Duodenal mucosa (tissue), 2 donors: Measurements from ENCODE around the gene UBAC2.

ENCODE experiments used
- H3K27ac ChIP-seq: one replicate; pipeline ENCODE4 v1.7.0; 2013; ENCODE audit warnings: low read depth, low read length
- H3K27me3 ChIP-seq, 2 donors: one replicate each; pipeline ENCODE4 v1.7.0; 2013; ENCODE audit warnings: low read length in 2 of 2, control low read depth in 1 of 2; ENCODE audit not compliant: insufficient read depth in 2 of 2, control insufficient read depth in 1 of 2
- H3K36me3 ChIP-seq, 2 donors: one replicate each; pipeline ENCODE4 v1.7.0; 2013; ENCODE audit warnings: low read length in 2 of 2, control low read depth in 1 of 2; ENCODE audit not compliant: insufficient read depth in 2 of 2, control insufficient read depth in 1 of 2
- H3K4me1 ChIP-seq, 2 donors: one replicate each; pipeline ENCODE4 v1.7.0; 2013; ENCODE audit warnings: low read length in 2 of 2, control low read depth in 1 of 2; ENCODE audit not compliant: insufficient read depth in 2 of 2, control insufficient read depth in 1 of 2
- H3K4me3 ChIP-seq, 2 donors: one replicate each; pipeline ENCODE4 v1.7.0; 2013; ENCODE audit warnings: low read length in 2 of 2, low read depth in 1 of 2
- H3K9ac ChIP-seq, 2 donors: one replicate each; pipeline ENCODE4 v1.7.0; 2013; ENCODE audit warnings: low read length in 2 of 2, low read depth in 1 of 2
- H3K9me3 ChIP-seq, 2 donors: one replicate each; pipeline ENCODE4 v1.7.0; 2013; ENCODE audit warnings: low read length in 2 of 2, control low read depth in 1 of 2; ENCODE audit not compliant: control insufficient read depth in 1 of 2

The UBAC2 gene, protein sequence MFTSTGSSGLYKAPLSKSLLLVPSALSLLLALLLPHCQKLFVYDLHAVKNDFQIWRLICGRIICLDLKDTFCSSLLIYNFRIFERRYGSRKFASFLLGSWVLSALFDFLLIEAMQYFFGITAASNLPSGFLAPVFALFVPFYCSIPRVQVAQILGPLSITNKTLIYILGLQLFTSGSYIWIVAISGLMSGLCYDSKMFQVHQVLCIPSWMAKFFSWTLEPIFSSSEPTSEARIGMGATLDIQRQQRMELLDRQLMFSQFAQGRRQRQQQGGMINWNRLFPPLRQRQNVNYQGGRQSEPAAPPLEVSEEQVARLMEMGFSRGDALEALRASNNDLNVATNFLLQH

DNA sequence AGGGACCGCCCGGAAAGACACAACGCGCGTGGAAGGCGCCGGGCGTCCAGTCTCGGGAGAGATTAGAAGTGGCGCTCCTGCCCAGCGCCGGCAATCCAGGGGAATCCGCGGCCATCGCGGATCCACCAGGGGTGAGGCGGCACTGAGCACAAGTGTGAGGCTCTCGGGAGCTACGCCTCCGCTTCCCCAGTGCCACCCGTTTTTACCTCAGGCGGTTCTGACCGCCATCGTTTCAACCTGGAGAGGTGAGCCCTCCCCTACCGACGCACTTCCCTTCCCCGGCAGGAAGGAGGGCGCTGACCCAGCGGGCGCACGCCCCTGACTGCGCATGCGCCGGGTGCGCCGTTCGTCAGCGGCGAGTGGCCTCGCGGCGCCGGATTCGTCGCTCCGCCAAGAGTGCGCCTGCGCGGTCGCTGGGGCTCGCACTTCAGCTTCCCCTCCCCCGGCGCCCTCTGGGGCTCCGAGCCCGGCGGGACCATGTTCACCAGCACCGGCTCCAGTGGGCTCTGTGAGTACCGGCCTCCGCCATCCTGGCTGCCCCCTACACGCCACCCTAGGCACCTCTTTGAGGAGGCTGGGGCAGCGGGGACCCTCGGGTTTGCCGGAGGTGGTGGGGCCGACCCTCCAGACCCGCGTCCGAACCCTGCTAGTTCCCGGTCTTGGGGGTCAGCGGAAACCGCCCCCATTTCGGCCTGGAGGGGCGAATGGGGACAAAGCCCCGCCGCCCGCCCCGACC lies at the start of gene UBAC2:
TSS of gene UBAC2 (plus strand) at position 423 of the 736 bp plus-strand sequence. CDS start at position 478, 55 bp downstream.
- peak within 1 kb of the TSS; percentile 81 to 91 for H3K4me3 ChIP-seq
- peak within 1 kb of the TSS; percentile 98 for H3K27ac ChIP-seq
- H3K9ac ChIP-seq = peak within 1 kb of the TSS; percentile 96
- peaks cover 34 to 45% of the 10 kb centered on the region in 2 donors for H3K4me1 ChIP-seq
- peaks cover 0 to 2% of the 10 kb centered on the region in 2 donors for H3K36me3 ChIP-seq
- no peaks in the 10 kb centered on the region for H3K9me3 ChIP-seq
- peaks cover 0 to 3% of the 10 kb centered on the region in 2 donors for H3K27me3 ChIP-seq

DNA sequence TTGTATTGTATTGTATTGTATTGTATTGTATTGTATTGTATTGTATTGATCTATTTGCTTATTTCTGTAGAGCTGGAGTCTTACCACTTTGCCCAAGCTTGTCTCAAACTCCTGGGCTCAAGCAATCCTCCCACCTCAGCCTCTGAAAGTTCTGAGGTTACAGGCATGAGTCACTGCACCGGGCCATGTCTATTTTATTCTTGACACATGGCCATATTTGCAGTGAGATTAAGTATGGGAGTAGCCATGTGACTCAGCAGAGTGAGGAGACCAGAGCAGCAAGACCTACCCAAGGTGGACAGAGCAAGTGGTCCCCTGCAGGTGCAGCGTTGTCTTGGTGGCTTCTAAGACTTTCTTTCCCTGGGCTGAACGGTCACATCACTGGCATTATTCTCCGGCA lies 49.1 kb upstream of the UBAC2 start:
- H3K27ac ChIP-seq = no peak overlapping the region

DNA sequence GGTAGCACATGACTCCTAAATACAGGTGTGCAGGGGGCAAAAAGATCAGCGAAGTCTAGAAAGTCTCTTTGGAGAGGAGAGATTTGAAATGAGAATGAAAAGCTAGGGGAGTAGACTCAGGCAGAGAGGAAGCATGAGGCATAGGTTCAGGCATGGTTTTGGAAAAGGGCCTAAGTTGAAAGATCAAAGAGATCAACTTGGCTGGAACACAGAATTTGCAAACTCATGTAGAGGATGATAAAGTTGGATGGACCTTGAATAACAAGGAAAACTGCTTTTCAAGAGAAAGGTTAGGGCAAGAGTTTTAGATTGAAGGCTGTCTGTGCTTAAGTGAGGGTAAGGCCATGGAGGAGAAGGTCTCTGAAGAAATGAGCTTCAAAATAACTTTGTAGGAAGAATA lies 47.4 kb upstream of the UBAC2 start:
- Histone ChIP-seq H3K27me3 (peaks cover 4% of the 10 kb centered on the region in 2 donors), H3K9me3 (no peaks in the 10 kb centered on the region), H3K36me3 (no peaks in the 10 kb centered on the region), H3K4me3 (no peak overlapping the region), H3K9ac (no peak overlapping the region), H3K4me1 (no peaks in the 10 kb centered on the region), H3K27ac (no peak overlapping the region)

More for the DNA sequence above, 49.1 kb upstream of the UBAC2 start:
- Histone ChIP-seq H3K36me3 (no peaks in the 10 kb centered on the region), H3K4me1 (no peaks in the 10 kb centered on the region), H3K9ac (no peak overlapping the region), H3K4me3 (no peak overlapping the region), H3K9me3 (no peaks in the 10 kb centered on the region), H3K27me3 (peaks cover 4 to 8% of the 10 kb centered on the region in 2 donors)

DNA sequence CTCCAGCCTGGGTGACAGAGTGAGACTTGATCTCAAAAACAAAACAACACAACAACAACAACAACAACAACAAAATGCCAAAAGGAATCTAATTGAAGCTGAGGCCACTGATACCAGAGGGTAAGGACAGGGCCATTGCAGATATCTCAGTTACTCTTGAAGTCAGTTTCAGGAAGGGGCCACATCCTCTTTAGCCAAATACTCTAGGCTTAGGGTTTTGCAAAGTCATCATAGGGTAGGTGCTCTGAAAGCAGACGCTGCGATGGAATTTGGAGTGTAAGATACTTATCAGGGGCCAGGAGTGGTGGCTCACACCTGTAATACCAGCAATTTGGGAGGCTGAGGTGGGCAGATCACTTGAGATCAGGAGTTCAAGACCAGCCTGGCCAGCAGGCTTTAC lies 46.6 kb upstream of the UBAC2 start:
- Histone ChIP-seq H3K4me1 (no peaks in the 10 kb centered on the region), H3K27me3 (peaks cover 4 to 10% of the 10 kb centered on the region in 2 donors), H3K4me3 (no peak overlapping the region), H3K9me3 (no peaks in the 10 kb centered on the region), H3K9ac (no peak overlapping the region), H3K27ac (no peak overlapping the region), H3K36me3 (no peaks in the 10 kb centered on the region)

DNA sequence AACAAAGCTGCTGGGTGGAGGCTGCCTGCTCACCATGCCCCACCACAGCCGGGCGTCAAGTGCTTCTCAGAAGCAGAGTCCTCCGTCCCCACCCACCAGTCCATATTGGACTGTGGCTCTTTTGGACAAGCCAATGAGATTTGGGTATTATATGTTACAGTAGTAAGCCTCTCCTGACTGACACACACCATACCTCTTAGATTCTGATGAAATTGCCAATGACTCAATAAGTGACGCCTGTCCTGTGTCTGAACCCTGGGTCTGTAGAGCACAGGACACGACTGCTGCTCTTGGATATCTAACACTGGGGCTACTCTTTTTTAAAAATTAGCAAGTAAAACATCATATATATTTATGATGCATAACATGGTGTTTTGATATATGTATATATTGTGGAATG lies 44.8 kb upstream of the UBAC2 start:
- no peaks in the 10 kb centered on the region for H3K9me3 ChIP-seq
- H3K27me3 ChIP-seq = peaks cover 7% of the 10 kb centered on the region in 2 donors
- no peak overlapping the region for H3K27ac ChIP-seq
- no peak overlapping the region for H3K4me3 ChIP-seq
- no peak overlapping the region for H3K9ac ChIP-seq
- no peaks in the 10 kb centered on the region for H3K4me1 ChIP-seq
- no peaks in the 10 kb centered on the region for H3K36me3 ChIP-seq

DNA sequence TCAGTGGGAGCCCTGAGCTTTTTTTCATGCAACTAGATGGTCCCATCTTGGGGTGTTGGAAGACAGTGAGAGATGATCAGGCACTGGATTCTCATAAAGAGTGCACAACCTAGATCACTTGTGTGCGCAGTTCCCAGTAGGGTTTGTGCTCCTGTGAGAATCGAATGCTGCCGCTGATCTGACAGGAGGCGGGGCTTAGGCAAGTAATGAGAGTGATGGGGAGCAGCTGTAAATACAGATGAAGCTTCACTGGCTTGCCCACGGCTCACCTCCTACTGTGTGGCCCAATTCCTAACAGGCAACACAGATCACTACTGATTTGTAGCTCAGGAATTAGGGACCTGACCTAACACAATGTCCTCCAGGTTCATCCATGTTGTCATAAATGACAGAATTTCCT lies 43.6 kb upstream of the UBAC2 start:
- no peak overlapping the region for H3K4me3 ChIP-seq
- no peaks in the 10 kb centered on the region for H3K9me3 ChIP-seq
- no peaks in the 10 kb centered on the region for H3K4me1 ChIP-seq
- peaks cover 7% of the 10 kb centered on the region in 2 donors for H3K27me3 ChIP-seq
- no peak overlapping the region for H3K27ac ChIP-seq
- no peak overlapping the region for H3K9ac ChIP-seq
- H3K36me3 ChIP-seq = no peaks in the 10 kb centered on the region

DNA sequence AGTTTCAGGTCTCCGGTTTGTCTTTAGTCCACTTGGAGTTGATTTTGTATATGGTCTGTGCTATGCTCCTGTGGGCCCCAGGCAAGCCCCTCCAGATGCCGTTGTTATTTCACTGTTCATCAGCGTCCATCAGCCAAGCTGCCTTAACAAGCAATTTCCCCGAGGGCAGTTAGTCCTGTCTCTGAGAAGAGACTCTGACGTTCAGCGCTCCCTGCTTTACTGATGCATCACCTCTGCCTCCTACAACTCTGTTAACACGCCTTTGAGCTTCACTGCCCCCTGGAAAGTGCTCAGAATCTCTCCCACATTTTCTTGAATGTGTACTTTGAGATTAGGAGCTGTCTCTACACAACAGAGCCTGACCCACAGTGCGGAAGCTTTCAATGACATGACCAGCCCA lies 41.8 kb upstream of the UBAC2 start:
- Histone ChIP-seq H3K36me3 (no peaks in the 10 kb centered on the region), H3K27me3 (peaks cover 3 to 7% of the 10 kb centered on the region in 2 donors), H3K27ac (no peak overlapping the region), H3K9me3 (no peaks in the 10 kb centered on the region), H3K4me1 (no peaks in the 10 kb centered on the region), H3K9ac (no peak overlapping the region), H3K4me3 (no peak overlapping the region)

DNA sequence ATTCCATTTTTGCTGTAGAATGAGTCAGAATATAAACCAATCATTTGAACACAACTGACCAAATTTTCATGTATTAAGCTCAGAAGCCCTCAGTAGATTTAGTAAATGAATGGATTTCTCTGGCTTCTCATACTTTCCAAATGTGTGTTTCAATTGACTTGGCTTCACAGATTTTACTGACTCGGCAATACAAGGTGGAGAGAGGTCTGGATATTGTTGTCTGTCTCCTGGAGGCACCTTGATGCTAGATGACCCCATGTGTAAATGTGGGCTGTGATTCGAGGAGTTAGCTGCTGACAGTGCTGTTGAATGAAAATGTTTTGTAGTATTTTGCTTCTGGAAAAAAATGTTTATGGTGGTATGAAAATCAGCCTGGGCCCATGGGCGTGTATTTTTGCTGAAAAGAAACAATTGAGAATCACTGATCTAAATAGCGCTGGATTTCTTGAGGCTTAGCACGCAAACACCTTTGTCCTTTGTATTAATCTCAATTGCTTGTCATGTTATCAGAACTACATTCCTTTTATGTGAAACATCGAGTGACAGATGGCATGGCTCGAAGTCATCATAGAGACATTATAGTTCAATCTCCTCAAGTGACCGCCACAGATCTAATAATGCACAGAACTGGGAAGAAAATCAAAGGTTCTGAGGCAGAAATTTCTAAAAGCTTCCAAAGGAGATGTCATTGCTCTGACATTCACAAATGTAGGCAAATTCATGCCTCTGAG lies 41.2 kb upstream of the UBAC2 start:
- Histone ChIP-seq H3K4me3 (no peak overlapping the region), H3K27me3 (peaks cover 3 to 7% of the 10 kb centered on the region in 2 donors), H3K9ac (no peak overlapping the region)

DNA sequence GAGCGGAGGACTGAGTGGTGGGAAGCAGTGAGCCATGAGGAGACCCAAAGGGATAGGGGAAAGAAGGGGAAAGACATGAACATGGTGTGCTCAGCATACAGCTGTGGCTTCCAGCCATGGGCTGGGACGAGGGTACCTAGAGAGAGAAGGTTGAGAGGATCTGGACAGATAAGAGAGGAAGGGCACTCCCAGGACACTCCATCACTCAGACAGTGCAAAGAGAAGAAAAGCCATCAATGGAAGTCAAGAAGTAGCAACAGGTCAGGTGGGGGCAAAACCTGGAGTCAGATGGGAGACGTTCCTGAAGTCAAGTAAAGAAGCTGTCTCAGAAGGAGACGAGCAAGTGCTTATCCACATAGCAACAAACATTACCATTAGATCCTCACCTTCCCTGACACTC lies 40.2 kb upstream of the UBAC2 start:
- Histone ChIP-seq H3K27me3 (peaks cover 3 to 7% of the 10 kb centered on the region in 2 donors), H3K36me3 (no peaks in the 10 kb centered on the region), H3K9me3 (no peaks in the 10 kb centered on the region), H3K4me3 (no peak overlapping the region), H3K27ac (no peak overlapping the region), H3K9ac (no peak overlapping the region), H3K4me1 (no peaks in the 10 kb centered on the region)

More for the DNA sequence above, 41.2 kb upstream of the UBAC2 start:
- no peak overlapping the region for H3K27ac ChIP-seq
- no peaks in the 10 kb centered on the region for H3K36me3 ChIP-seq
- H3K4me1 ChIP-seq = no peaks in the 10 kb centered on the region
- H3K9me3 ChIP-seq = no peaks in the 10 kb centered on the region

DNA sequence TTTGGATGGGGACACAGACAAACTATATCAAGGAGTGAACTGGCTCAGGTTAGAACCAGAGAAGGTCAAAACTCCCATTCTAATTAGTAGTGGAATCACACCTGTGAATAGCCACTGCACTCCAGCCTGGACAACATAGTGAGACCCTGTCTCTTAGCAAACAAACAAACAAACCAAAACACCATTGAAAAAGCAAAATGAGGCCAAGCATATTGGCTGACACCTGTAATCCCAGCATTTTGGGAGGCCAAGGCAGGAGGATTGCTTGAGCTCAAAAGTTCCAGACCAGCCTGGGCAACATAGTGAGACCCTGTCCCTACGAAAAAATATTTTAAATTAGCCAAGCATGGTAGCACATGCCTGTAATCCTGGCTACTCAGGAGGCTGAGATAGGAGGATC lies 39.1 kb upstream of the UBAC2 start:
- Histone ChIP-seq H3K4me3 (no peak overlapping the region), H3K9ac (no peak overlapping the region), H3K36me3 (no peaks in the 10 kb centered on the region), H3K27me3 (peaks cover 3 to 7% of the 10 kb centered on the region in 2 donors), H3K4me1 (no peaks in the 10 kb centered on the region), H3K27ac (no peak overlapping the region), H3K9me3 (no peaks in the 10 kb centered on the region)
